Subcutaneous abdominal adipose tissue (tissue), 5 donors: ENCODE results near the gene ZDHHC17.

Source experiments
- H3K27ac ChIP-seq: one replicate; pipeline ENCODE4 v1.7.0; 2013; ENCODE audit warnings: low read depth, mild to moderate bottlenecking, inconsistent platforms, low read length, moderate library complexity
- H3K27me3 ChIP-seq, 5 donors: one replicate each; pipeline ENCODE4 v1.7.0; 2013; ENCODE audit warnings: low read length in 5 of 5, inconsistent platforms in 1 of 5; ENCODE audit not compliant: control insufficient read depth in 5 of 5, insufficient read depth in 4 of 5
- H3K36me3 ChIP-seq, 5 donors: one replicate each; pipeline ENCODE4 v1.7.0; 2013; ENCODE audit warnings: low read length in 5 of 5; ENCODE audit not compliant: control insufficient read depth in 5 of 5, insufficient read depth in 5 of 5
- H3K4me1 ChIP-seq, 5 donors: one replicate each; pipeline ENCODE4 v1.7.0; 2013; ENCODE audit warnings: low read length in 5 of 5, mild to moderate bottlenecking in 3 of 5, moderate library complexity in 1 of 5; ENCODE audit not compliant: control insufficient read depth in 5 of 5, insufficient read depth in 5 of 5
- H3K4me3 ChIP-seq, 5 donors: one replicate each; pipeline ENCODE4 v1.7.0; 2013; ENCODE audit warnings: low read length in 5 of 5, low read depth in 1 of 5
- H3K9ac ChIP-seq, 5 donors: one replicate each; pipeline ENCODE4 v1.7.0; 2013; ENCODE audit warnings: low read length in 5 of 5, mild to moderate bottlenecking in 4 of 5, moderate library complexity in 3 of 5
- H3K9me3 ChIP-seq, 5 donors: one replicate each; pipeline ENCODE4 v1.7.0; 2013; ENCODE audit warnings: low read length in 5 of 5; ENCODE audit not compliant: control insufficient read depth in 5 of 5
- donor health status: healthy.
- donor health status: healthy.
- donor health status: healthy.
- donor health status: healthy.
- donor health status: healthy.

ZDHHC17 gene

GRCh38 chr12:76804435-76804976 is 40.6 kb downstream of the ZDHHC17 start:
- Histone ChIP-seq H3K27me3 (no peaks in the 10 kb centered on the region), H3K4me1 (no peaks in the 10 kb centered on the region), H3K36me3 (peaks cover 11 to 35% (median 30%) of the 10 kb centered on the region in 5 donors), H3K27ac (no peak overlapping the region), H3K4me3 (no peak overlapping the region), H3K9me3 (peaks cover 0 to 10% (median 3%) of the 10 kb centered on the region in 5 donors), H3K9ac (no peak overlapping the region)

GRCh38 chr12:76810671-76811419 is 46.9 kb downstream of the ZDHHC17 start:
- H3K9me3 ChIP-seq = no peaks in the 10 kb centered on the region
- H3K36me3 ChIP-seq = peaks cover 25 to 48% (median 41%) of the 10 kb centered on the region in 5 donors
- no peak overlapping the region for H3K9ac ChIP-seq
- no peak overlapping the region for H3K4me3 ChIP-seq
- H3K27me3 ChIP-seq = no peaks in the 10 kb centered on the region
- no peak overlapping the region for H3K27ac ChIP-seq
- no peaks in the 10 kb centered on the region for H3K4me1 ChIP-seq

GRCh38 chr12:76811976-76812375 is 48.1 kb downstream of the ZDHHC17 start:
- H3K9me3 ChIP-seq = no peaks in the 10 kb centered on the region
- peaks cover 25 to 42% (median 38%) of the 10 kb centered on the region in 5 donors for H3K36me3 ChIP-seq

GRCh38 chr12:76813265-76813664 is 49.4 kb downstream of the ZDHHC17 start:
- Histone ChIP-seq H3K27me3 (no peaks in the 10 kb centered on the region), H3K9me3 (no peaks in the 10 kb centered on the region), H3K27ac (no peak overlapping the region), H3K36me3 (peaks cover 15 to 33% (median 30%) of the 10 kb centered on the region in 5 donors), H3K4me3 (no peak overlapping the region), H3K4me1 (no peaks in the 10 kb centered on the region), H3K9ac (no peak overlapping the region)

More at GRCh38 chr12:76811976-76812375, 48.1 kb downstream of the ZDHHC17 start:
- H3K4me3 ChIP-seq = no peak overlapping the region
- no peak overlapping the region for H3K27ac ChIP-seq
- H3K9ac ChIP-seq = no peak overlapping the region
- no peaks in the 10 kb centered on the region for H3K4me1 ChIP-seq
- H3K27me3 ChIP-seq = no peaks in the 10 kb centered on the region

GRCh38 chr12:76813972-76814371 is 50.1 kb downstream of the ZDHHC17 start:
- no peaks in the 10 kb centered on the region for H3K27me3 ChIP-seq
- peaks cover 17 to 37% (median 31%) of the 10 kb centered on the region in 5 donors for H3K36me3 ChIP-seq
- H3K9ac ChIP-seq = no peak overlapping the region
- H3K27ac ChIP-seq = no peak overlapping the region
- no peaks in the 10 kb centered on the region for H3K9me3 ChIP-seq
- H3K4me3 ChIP-seq = no peak overlapping the region
- H3K4me1 ChIP-seq = no peaks in the 10 kb centered on the region

GRCh38 chr12:76820888-76821482 is 57.1 kb downstream of the ZDHHC17 start:
- Histone ChIP-seq H3K4me3 (no peak overlapping the region), H3K9me3 (no peaks in the 10 kb centered on the region), H3K27ac (no peak overlapping the region), H3K9ac (no peak overlapping the region), H3K36me3 (peaks cover 7 to 24% (median 14%) of the 10 kb centered on the region in 5 donors), H3K27me3 (no peaks in the 10 kb centered on the region), H3K4me1 (no peaks in the 10 kb centered on the region)

- Histone ChIP-seq H3K27ac (no peak overlapping the region), H3K36me3 (peaks cover 15 to 36% (median 31%) of the 10 kb centered on the region in 5 donors), H3K4me1 (no peaks in the 10 kb centered on the region), H3K27me3 (no peaks in the 10 kb centered on the region), H3K4me3 (no peak overlapping the region), H3K9ac (no peak overlapping the region), H3K9me3 (peaks cover 0 to 13% (median 8%) of the 10 kb centered on the region in 5 donors)
Observed at GRCh38 chr12:76830436-76830835, 66.5 kb downstream of the ZDHHC17 start.

- H3K9me3 ChIP-seq = peaks cover 0 to 11% (median 8%) of the 10 kb centered on the region in 5 donors
- H3K4me1 ChIP-seq = no peaks in the 10 kb centered on the region
- H3K36me3 ChIP-seq = peaks cover 5 to 25% (median 10%) of the 10 kb centered on the region in 5 donors
- H3K9ac ChIP-seq = no peak overlapping the region
- H3K4me3 ChIP-seq = no peak overlapping the region
- H3K27ac ChIP-seq = no peak overlapping the region
- no peaks in the 10 kb centered on the region for H3K27me3 ChIP-seq
Observed at GRCh38 chr12:76836633-76837032, 72.7 kb downstream of the ZDHHC17 start.

- Histone ChIP-seq H3K4me1 (no peaks in the 10 kb centered on the region), H3K27ac (no peak overlapping the region), H3K4me3 (no peak overlapping the region), H3K9ac (no peak overlapping the region), H3K9me3 (no peaks in the 10 kb centered on the region), H3K27me3 (no peaks in the 10 kb centered on the region), H3K36me3 (peaks cover 17 to 57% (median 53%) of the 10 kb centered on the region in 5 donors)
Observed at GRCh38 chr12:76847260-76847659, 83.3 kb downstream of the ZDHHC17 start.

- Histone ChIP-seq H3K9me3 (no peaks in the 10 kb centered on the region), H3K4me1 (no peaks in the 10 kb centered on the region), H3K27ac (no peak overlapping the region), H3K36me3 (peaks cover 15 to 57% (median 49%) of the 10 kb centered on the region in 5 donors), H3K4me3 (no peak overlapping the region), H3K27me3 (no peaks in the 10 kb centered on the region), H3K9ac (no peak overlapping the region)
Observed at GRCh38 chr12:76848132-76848531, 84.2 kb downstream of the ZDHHC17 start.
